GM21528 (cell line): Measurements from ENCODE around the gene CADPS.

Source experiments
- ATAC-seq: cut with Tn5 transposase; IDR thresholded peaks from one replicate; pipeline ENCODE4 v1.9.1; 2021; ENCODE audit warnings: mild to moderate bottlenecking, moderate library complexity; ENCODE audit not compliant: unreplicated experiment, low FRiP score

CADPS gene

DNA sequence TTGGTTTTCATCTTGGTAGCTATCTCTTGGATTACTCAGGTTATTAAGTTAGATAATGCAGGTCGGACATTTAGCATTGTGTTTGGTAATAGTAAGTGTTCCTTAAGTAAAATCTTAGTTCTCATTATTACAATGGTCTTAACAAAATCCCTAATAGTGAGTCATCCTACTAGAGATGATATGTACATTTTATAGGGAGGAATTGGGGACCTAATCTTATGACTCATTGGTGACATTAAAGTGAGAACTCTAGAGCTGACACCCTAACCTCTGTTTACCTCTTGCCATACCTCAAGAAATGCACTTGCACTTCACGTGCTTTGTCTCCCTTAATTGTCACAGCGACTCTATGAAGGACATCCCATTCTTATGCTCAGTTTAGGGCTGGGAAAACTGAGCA lies 174.9 kb downstream of the CADPS start:
- ATAC-seq = no peak

DNA sequence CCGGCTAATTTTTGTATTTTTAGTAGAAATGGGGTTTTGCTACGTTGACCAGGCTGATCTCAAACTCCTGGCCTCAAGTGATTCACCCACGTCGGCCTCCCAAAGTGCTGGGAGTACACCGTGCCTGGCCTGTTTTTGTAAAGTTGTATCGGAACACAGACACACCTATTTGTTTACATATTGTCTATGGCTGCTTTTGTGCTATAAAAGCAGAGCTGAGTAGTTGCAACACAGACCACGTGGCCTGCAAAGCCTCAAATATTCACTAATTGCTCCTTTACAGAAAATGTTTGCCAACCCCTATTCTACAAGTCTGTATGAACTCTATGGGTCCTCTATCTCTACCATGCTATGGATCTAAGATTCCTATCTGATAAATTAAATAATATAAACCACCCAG lies 175.5 kb downstream of the CADPS start:
- ATAC-seq = no peak

DNA sequence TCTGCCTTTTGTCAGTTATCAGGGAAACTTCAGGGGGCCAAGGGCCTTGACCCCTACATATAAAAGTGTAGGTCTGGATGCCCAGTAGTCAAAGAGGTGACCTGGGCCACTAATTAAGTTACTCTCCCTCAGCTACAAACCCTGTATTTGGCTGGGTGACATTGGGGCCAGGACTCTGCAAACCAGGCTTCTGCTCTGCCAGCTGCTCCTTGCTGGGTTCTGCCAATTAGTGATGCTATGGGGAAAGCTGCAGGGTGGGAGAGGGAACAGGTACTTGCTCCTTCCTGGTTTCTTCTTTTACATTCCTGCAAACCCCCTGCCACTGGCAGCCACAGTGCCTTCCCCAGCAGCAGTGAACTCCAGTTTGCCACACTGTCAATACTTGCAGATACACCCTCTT lies 179.2 kb downstream of the CADPS start:
- ATAC-seq = no peak

DNA sequence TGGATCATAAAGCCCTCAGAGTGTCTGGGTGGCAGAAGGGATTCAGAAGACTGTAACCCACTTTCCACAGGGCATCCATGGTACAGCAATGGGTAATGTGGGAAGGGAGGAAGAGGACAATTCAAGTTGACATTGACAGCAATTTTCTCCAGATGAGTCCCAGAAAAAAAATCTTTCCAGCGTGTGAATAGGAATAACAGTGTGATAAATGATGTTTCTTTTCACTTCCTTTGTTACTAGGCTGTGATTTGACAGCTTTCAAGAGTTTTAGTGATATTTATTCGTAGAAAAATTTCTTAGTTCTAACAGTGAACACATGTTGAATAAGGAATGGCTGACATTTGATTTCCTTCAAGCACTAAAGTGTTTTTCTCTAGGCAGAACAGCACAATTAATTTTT lies 186.4 kb downstream of the CADPS start:
- no peak for ATAC-seq

GRCh38 chr3:62688050-62688449 lies 187.2 kb downstream of the CADPS start:
- ATAC-seq = no peak

DNA sequence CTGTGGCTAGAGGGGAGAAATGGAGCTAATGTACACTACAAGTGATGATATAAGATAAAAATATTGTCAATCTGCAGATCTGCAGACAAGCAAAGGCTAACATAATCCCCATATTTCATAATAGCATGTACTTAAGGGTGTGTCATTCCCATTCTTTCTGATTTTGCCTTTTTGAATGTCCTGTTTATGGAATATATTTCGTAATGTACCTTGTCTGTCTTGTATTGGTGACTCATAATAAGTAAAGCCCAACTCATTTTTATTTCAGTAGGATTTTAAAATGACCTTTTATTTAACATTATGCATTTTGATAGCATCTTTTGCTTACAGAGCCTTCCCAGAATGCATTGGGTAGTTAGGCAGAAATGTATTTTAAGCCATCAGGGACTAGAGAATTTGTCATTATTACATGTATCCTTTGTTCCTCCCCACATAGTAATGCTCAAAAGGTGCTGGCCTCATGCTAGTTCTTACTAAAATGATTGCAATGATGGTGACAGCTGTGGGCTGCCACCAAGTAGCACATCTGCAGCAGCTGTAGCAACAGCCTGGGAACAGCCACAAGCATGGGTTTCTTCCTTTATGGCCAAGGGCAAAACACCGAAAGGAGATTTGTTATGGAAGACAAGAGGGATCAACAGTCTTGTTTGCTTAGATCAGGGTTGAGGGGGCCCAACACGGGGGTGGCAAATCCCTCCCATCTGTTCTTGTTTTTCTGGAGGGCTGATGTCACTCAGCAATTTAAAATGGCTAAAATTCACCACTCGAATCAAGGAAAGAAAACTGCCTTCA lies 188.5 kb downstream of the CADPS start:
- no peak for ATAC-seq

DNA sequence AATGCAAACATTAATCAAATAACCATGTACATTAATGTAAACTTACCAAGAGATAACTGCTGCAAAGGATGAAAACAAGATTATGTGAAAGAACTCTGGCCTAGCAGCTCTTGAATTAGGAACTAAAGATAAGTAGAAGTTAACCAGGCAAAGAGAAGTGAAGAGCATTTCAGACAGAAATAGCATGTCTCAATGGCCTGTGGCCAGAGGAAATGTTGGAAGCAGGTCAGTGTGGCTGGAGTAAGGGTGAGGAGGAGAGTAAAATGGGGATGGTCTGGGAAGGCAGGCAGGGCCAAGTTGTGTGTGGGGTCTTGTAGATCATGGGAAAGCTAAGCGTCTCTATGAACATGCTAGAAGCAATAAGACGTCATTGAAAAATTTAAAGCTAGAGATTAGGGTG lies 192.4 kb downstream of the CADPS start:
- no peak for ATAC-seq

- no peak for ATAC-seq
Measured at GRCh38 chr3:62679988-62680387, 195.2 kb downstream of the CADPS start.

- no peak for ATAC-seq
Measured at GRCh38 chr3:62678841-62679240, 196.4 kb downstream of the CADPS start.

- ATAC-seq = no peak
Measured at GRCh38 chr3:62677926-62678325, 197.3 kb downstream of the CADPS start.

DNA sequence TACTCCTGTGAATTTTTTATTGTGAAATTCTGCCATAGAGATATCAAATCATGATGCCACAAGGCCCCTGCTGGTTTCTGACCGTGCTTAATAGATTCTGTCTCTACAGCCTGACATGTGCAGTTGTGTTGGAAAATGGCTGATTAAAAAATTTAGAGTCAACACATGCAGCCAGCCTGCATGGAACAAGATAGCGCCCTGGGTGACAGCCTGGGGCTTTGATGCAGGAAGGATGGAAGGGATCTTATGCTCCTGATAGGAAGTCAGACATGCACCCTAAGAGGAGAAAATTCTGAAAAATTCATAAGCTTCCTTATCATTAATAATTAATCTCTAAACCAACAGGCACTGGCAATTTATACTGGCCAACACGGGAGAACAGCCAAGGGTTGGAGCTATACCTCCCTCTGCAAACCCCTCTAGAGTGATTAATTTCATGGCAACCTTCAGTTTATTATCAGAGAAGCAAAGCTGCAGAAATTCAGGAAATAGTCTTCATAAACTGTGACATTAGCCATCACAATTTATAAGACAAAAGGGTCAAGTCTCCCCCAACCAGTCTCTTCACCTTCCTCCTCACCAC lies 198.4 kb downstream of the CADPS start:
- ATAC-seq = no peak

DNA sequence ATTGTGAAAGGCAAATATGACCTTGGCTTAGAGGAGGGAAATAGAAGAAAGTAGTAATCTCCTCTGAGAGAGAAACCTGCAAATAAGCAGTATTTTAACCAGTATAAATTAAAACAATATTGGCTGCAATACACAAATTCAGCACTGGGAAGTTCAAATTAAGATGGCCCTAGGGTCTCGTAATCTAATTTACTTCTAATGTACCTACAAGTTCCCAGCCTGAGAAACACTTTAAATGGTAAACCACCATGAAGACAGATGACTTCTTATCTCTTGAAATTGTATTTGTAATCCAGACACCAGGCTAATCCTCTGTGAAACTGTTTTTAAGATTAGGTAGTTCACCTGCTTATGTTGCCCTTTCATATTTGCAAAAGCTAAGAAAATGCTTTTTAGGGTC lies 199.7 kb downstream of the CADPS start:
- no peak for ATAC-seq

- ATAC-seq = no peak
Measured at GRCh38 chr3:62672988-62673313, 202.3 kb downstream of the CADPS start.

DNA sequence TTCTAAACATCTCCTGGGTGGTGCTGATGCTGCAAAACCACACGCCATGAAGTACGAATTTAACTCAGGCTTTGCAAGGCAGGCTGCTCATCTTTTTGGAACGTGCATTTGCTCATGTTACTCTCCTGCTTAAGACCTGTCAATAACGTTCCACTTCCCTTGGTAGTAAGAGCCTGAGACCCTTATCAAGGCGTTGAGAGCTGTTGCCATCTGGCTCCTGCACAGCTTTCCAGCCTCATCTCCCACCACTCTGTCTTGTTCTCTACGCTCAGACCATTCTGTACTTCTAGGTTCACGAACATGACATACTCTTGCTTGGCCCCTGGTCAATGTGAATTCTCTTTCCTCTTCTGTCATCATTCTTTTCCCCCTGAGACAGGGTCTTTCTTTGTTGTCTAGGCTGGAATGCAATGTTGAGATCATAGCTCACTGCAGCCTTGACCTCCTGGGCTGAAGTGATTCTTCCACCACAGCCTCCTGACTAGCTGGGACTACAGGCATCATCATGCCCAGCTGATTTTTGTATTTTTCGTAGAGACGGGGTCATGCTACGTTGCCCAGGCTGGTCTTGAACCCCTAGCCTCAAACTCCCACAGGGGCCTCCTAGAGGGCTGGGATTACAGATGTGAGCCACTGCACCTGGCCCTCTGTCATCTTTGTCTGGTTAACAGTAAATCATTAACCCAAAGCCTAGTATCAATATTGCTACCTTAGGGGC lies 202.8 kb downstream of the CADPS start:
- peak; percentile 68 for ATAC-seq

DNA sequence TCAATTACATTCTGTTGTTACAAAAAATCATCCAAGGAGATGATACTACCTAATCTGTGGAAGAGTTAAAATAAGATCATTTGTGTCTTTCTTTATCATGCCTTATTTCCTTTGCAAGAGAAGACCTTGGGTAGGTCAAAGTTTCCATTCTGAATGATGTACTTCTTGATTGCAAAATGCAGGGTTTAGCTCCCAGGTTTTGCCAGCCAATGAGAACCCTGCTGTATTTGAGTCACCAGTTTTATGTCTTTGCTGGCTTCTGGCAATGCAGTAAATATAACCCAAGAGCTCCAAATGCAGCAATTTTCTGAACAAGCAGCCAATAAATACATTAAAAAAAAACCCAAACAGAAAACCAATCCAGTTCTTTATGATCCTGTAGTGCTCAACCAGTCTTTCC lies 204.9 kb downstream of the CADPS start:
- no peak for ATAC-seq

DNA sequence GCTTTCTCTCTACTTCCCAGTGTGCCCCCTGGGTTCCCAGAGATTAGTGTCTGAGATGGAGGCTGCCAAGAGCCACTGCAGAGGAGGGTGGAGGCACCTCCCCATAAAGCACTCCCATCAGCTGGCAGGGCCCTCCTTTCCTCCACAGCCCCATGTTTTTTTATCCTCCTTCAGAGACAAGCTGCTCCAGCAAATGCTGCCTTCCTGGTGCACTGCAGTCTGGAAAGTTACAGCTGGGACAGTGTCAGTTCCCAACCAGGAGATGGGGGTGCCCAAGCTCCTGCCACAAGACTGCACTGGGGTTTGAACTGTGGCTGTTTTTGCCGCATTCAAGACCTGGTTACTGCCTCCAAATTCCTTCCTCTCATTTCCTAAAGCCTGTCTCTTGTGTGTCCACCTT lies 206.1 kb downstream of the CADPS start:
- no peak for ATAC-seq

DNA sequence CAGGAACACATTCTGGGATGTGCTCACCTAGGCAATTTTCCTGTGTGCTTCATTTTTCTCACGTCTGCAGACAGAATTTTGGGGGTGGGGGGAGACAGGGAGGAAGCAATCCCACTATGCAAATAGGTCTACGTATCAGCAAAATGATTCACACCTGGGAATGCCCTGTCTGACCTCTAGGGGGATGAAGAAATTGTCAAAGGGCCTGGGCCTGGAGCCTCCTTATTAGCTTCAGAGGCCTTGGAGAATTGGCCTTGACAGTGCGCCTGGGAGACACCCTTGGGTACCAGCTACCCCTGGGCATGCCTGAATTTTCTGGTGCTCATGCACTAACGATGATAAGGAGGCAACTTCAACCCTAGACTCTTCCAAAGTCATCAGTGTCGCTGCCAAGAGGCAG lies 207.5 kb downstream of the CADPS start:
- peak; percentile 45 for ATAC-seq

DNA sequence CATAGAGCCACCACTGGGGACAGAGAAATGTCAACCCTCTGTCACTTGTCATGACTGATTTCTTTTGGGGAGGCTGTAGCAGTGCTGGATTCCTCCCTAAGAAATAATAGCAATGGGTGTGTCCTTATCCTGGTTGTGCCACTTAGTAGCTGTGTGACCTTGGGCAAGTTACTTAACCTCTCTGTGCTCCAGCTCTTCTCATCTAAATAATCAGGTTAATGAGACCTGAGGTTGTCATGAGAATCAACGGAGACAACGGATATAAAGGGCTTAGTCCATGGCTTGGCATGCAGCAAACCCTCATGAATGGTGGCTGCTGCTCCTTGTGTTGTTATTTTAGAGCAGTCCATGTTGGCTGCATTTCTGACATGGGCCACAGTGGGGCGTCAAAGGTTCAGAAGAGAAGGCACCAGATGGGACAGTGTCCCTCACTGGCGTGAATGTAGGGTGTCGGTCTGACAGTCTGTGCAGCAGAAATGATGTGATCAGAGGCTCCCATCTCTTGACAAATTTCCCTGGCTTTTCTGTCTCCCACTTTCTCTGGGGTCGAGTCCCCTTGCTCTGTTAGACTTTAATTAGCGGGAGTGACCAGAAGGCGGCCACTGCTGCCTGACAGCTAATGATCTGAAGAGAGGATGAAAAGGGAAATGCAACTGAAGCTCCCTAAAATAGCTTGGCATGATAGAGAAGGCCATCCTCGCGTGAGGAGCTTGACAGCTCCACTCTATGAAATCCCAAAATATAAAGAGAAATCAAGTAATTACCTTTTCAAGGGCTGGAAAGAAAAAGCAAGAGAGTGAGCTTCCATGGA lies 209.4 kb downstream of the CADPS start:
- ATAC-seq = peak; percentile 88

DNA sequence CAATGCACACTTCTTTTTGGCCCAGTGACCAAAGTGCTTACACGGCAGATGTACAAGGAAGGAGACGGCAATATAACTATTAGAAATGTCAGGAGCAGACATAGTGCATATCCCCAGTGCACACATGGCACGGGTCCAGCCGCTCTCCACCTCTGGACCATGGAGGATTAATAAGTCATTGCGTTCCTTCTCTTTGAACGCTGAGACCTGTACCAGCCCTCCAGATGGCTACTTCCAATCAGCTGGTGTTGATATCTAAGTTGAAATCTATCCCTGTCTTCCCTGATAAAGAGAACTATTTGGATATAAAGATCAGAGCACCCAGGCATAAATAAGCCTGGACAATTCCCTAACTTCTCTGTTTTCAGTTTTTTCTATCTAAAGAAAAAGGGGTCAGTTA lies 212.5 kb downstream of the CADPS start:
- no peak for ATAC-seq

- ATAC-seq = no peak
Measured at GRCh38 chr3:62659660-62660059, 215.6 kb downstream of the CADPS start.

- ATAC-seq = no peak
Measured at GRCh38 chr3:62655691-62656063, 219.5 kb downstream of the CADPS start.
